Measurements from ENCODE around the gene UTS2B.

Gene UTS2B

DNA sequence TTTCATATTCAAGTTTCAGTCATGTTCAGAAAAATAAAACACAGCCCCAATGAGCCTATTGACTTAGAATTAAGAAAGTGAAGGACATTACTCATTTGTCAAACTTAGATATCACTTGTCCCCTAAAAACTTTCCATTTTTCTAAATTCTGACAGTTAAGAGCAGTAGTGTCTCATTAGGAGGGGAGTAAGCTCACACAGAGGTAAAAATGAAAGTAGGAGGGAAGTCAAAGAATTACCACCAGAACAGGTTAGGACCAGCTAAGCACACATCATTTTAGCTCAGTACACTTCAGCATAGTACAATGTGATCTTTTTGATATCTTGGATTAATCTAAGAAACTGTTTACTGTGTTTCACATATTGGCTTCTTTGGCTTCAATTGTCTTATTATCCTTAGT, 67.0 kb downstream of the UTS2B start:
- TF ChIP-seq SIN3A (IDR thresholded peaks at IDR 0.05; ENCODE audit: borderline replicate concordance, insufficient read depth, low read length), result no peak
- TF ChIP-seq FOXP2 (optimal IDR thresholded peaks at IDR 0.05; ENCODE audit: borderline replicate concordance, extremely low read depth, extremely low read length, insufficient read depth), result no peak
- TF ChIP-seq POLR2AphosphoS5 (IDR thresholded peaks at IDR 0.05; ENCODE audit: low read depth, low read length), result no peak
- no peak for TF ChIP-seq TAF1 (IDR thresholded peaks at IDR 0.05; ENCODE audit: borderline replicate concordance, insufficient read depth, low read length)
- TF ChIP-seq, protein P1, sequence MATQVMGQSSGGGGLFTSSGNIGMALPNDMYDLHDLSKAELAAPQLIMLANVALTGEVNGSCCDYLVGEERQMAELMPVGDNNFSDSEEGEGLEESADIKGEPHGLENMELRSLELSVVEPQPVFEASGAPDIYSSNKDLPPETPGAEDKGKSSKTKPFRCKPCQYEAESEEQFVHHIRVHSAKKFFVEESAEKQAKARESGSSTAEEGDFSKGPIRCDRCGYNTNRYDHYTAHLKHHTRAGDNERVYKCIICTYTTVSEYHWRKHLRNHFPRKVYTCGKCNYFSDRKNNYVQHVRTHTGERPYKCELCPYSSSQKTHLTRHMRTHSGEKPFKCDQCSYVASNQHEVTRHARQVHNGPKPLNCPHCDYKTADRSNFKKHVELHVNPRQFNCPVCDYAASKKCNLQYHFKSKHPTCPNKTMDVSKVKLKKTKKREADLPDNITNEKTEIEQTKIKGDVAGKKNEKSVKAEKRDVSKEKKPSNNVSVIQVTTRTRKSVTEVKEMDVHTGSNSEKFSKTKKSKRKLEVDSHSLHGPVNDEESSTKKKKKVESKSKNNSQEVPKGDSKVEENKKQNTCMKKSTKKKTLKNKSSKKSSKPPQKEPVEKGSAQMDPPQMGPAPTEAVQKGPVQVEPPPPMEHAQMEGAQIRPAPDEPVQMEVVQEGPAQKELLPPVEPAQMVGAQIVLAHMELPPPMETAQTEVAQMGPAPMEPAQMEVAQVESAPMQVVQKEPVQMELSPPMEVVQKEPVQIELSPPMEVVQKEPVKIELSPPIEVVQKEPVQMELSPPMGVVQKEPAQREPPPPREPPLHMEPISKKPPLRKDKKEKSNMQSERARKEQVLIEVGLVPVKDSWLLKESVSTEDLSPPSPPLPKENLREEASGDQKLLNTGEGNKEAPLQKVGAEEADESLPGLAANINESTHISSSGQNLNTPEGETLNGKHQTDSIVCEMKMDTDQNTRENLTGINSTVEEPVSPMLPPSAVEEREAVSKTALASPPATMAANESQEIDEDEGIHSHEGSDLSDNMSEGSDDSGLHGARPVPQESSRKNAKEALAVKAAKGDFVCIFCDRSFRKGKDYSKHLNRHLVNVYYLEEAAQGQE (IDR thresholded peaks at IDR 0.05; ENCODE audit: insufficient read depth in 1 of 2, low read depth in 2 of 2, low read length in 2 of 2), result no peak

DNA sequence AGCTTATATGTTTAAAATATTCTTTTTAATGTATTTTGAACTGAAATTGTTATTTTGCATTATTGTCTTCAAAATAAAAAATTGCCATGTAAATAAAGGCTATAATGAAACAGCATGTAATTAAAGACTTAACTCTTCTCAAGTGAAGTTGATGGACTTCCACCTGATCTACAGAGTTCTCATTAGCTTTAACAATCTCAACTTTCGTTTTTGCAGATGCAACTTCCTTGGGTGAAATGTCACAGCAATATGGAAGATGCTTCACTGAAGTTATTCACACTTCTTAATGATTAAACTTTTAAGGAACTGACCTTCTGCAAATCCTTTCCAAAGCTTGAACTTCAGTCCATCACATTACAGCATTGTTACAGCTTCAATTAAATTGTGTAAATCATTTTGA, 67.7 kb downstream of the UTS2B start:
- TF ChIP-seq FOXP2 (optimal IDR thresholded peaks at IDR 0.05; ENCODE audit: borderline replicate concordance, extremely low read depth, extremely low read length, insufficient read depth) (no peak), POLR2AphosphoS5 (IDR thresholded peaks at IDR 0.05; ENCODE audit: low read depth, low read length) (no peak), SIN3A (IDR thresholded peaks at IDR 0.05; ENCODE audit: borderline replicate concordance, insufficient read depth, low read length) (no peak), TAF1 (IDR thresholded peaks at IDR 0.05; ENCODE audit: borderline replicate concordance, insufficient read depth, low read length) (no peak)
- TF ChIP-seq, protein P1 (IDR thresholded peaks at IDR 0.05; ENCODE audit: insufficient read depth in 1 of 2, low read depth in 2 of 2, low read length in 2 of 2), result no peak

DNA sequence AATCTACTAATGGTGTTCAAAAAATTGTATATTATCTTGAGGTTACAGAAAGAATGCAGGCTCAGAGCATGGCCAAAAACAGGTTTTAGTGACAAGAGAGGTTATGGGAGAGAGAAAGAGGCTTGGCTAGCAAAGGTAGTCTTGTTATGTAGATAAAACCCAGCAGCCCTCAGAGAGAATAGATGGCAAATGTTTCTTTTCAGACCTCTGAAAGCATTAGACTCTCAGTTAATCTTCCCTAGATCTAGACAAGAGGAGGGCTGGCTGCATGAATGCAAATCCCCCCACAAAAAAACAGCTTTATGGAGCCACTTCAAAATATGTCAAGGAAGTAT, 69.1 kb downstream of the UTS2B start:
- no peak for TF ChIP-seq FOXP2 (optimal IDR thresholded peaks at IDR 0.05; ENCODE audit: borderline replicate concordance, extremely low read depth, extremely low read length, insufficient read depth)
- no peak for TF ChIP-seq POLR2AphosphoS5 (IDR thresholded peaks at IDR 0.05; ENCODE audit: low read depth, low read length)
- no peak for TF ChIP-seq TAF1 (IDR thresholded peaks at IDR 0.05; ENCODE audit: borderline replicate concordance, insufficient read depth, low read length)
- TF ChIP-seq, protein P1 (IDR thresholded peaks at IDR 0.05; ENCODE audit: insufficient read depth in 1 of 2, low read depth in 2 of 2, low read length in 2 of 2), result no peak
- TF ChIP-seq SIN3A (IDR thresholded peaks at IDR 0.05; ENCODE audit: borderline replicate concordance, insufficient read depth, low read length), result no peak

DNA sequence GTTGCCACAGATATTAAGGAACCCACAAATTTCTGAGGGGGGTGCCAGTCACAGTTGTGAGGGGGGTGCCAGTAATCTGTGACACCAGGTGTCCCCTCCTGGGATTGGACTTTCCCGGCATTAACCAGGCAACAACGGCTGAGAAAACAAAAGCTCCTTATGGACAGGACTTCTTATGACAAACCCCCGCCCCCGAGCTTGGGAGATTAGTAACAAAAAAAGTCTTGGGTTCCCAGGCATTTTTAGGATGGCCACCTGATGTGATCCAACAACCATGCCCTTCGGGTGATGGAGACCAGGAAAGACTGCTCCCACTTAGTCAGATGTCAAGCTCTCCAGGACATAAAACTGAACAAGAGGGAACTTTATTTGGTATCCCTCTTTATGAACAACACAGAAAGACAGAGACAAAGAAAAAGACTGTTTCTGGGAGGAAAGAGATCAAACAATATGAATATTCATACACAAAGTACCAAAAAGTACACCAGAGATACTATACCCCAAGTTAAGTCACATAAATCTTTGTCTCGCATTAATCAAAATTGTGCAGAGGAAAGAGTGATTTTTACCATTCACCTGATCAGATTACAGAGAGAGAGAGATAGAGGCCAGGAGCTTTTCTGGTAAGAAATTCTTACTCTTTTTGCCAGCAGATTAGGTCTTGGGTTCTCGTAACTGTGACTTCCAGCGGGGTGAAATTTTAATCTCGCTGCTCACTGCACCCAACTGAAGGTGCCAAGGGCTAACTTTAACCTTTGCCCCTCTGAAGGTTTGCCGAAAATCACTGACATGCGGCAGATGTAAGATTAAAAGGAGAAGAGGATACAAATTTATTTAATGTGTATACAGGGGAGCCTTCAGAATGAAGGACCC, 69.7 kb downstream of the UTS2B start:
- TF ChIP-seq, protein P1 (IDR thresholded peaks at IDR 0.05; ENCODE audit: insufficient read depth in 1 of 2, low read depth in 2 of 2, low read length in 2 of 2), result no peak
- TF ChIP-seq TAF1 (IDR thresholded peaks at IDR 0.05; ENCODE audit: borderline replicate concordance, insufficient read depth, low read length), result no peak
- no peak for TF ChIP-seq POLR2AphosphoS5 (IDR thresholded peaks at IDR 0.05; ENCODE audit: low read depth, low read length)
- TF ChIP-seq SIN3A (IDR thresholded peaks at IDR 0.05; ENCODE audit: borderline replicate concordance, insufficient read depth, low read length), result no peak
- no peak for TF ChIP-seq FOXP2 (optimal IDR thresholded peaks at IDR 0.05; ENCODE audit: borderline replicate concordance, extremely low read depth, extremely low read length, insufficient read depth)

Data from PFSK-1 (cell line).